ENCODE data around the gene APBA1.
A peak's percentile ranks its signal among the peaks of the same experiment; 100 is the strongest.

APBA1 gene

GRCh38 chr9:69671879-69672595 lies at the start of gene APBA1:
APBA1 (minus strand) TSS chr9:69672371.
- no peaks in the 10 kb centered on the region for H4K20me1 ChIP-seq
- peak within 1 kb of the TSS; percentile 83 for H3K27ac ChIP-seq
- H3K36me3 ChIP-seq = no peaks in the 10 kb centered on the region
- H3K27me3 ChIP-seq = no peaks in the 10 kb centered on the region
- no peaks in the 10 kb centered on the region for H3K9me3 ChIP-seq
- peak within 1 kb of the TSS; percentile 94 for H3K4me2 ChIP-seq
- TF ChIP-seq Cebpa-rat (IDR thresholded peaks at IDR 0.05) = no peak
- peaks cover 54% of the 10 kb centered on the region for H3K4me1 ChIP-seq
- H3K9ac ChIP-seq = peak within 1 kb of the TSS; percentile 85
- peak within 1 kb of the TSS; percentile 87 for H3K4me3 ChIP-seq

- no peaks in the 10 kb centered on the region for H3K27me3 ChIP-seq
- H3K4me2 ChIP-seq = no peak overlapping the region
- no peaks in the 10 kb centered on the region for H3K4me1 ChIP-seq
- H3K27ac ChIP-seq = no peak overlapping the region
- peaks cover 35% of the 10 kb centered on the region for H3K9me3 ChIP-seq
- H3K4me3 ChIP-seq = no peak overlapping the region
- H3K36me3 ChIP-seq = peaks cover 90% of the 10 kb centered on the region
- H3K9ac ChIP-seq = no peak overlapping the region
- H4K20me1 ChIP-seq = no peaks in the 10 kb centered on the region
- TF ChIP-seq Cebpa-rat (IDR thresholded peaks at IDR 0.05) = no peak
These were observed 47.8 kb upstream of the APBA1 start for GRCh38 chr9:69719983-69720382.

- no peak overlapping the region for H3K27ac ChIP-seq
- peaks cover 85% of the 10 kb centered on the region for H3K36me3 ChIP-seq
These were observed 47.2 kb upstream of the APBA1 start for GRCh38 chr9:69719367-69719766.

GRCh38 chr9:69718218-69718617 lies 46.0 kb upstream of the APBA1 start:
- Histone ChIP-seq H3K4me3 (no peak overlapping the region), H4K20me1 (no peaks in the 10 kb centered on the region), H3K36me3 (peaks cover 81% of the 10 kb centered on the region), H3K27me3 (no peaks in the 10 kb centered on the region), H3K4me2 (no peak overlapping the region), H3K9me3 (peaks cover 32% of the 10 kb centered on the region), H3K9ac (no peak overlapping the region), H3K4me1 (no peaks in the 10 kb centered on the region), H3K27ac (no peak overlapping the region)
- no peak for TF ChIP-seq Cebpa-rat (IDR thresholded peaks at IDR 0.05)

More at GRCh38 chr9:69719367-69719766, 47.2 kb upstream of the APBA1 start:
- Histone ChIP-seq H4K20me1 (no peaks in the 10 kb centered on the region), H3K27me3 (no peaks in the 10 kb centered on the region), H3K4me1 (no peaks in the 10 kb centered on the region), H3K4me3 (no peak overlapping the region), H3K9me3 (peaks cover 35% of the 10 kb centered on the region), H3K9ac (no peak overlapping the region), H3K4me2 (no peak overlapping the region)
- TF ChIP-seq Cebpa-rat (IDR thresholded peaks at IDR 0.05) = no peak

GRCh38 chr9:69715825-69716224 lies 43.7 kb upstream of the APBA1 start:
- no peaks in the 10 kb centered on the region for H4K20me1 ChIP-seq
- H3K27me3 ChIP-seq = no peaks in the 10 kb centered on the region
- no peak overlapping the region for H3K4me2 ChIP-seq
- no peak overlapping the region for H3K9ac ChIP-seq
- TF ChIP-seq Cebpa-rat (IDR thresholded peaks at IDR 0.05) = no peak
- peaks cover 72% of the 10 kb centered on the region for H3K36me3 ChIP-seq
- no peaks in the 10 kb centered on the region for H3K4me1 ChIP-seq
- no peak overlapping the region for H3K4me3 ChIP-seq
- no peak overlapping the region for H3K27ac ChIP-seq
- peaks cover 9% of the 10 kb centered on the region for H3K9me3 ChIP-seq

GRCh38 chr9:69715096-69715495 lies 42.9 kb upstream of the APBA1 start:
- Histone ChIP-seq H3K9ac (no peak overlapping the region), H3K36me3 (peaks cover 65% of the 10 kb centered on the region), H3K4me3 (no peak overlapping the region), H3K4me2 (no peak overlapping the region), H3K27me3 (no peaks in the 10 kb centered on the region), H3K4me1 (no peaks in the 10 kb centered on the region), H4K20me1 (no peaks in the 10 kb centered on the region), H3K9me3 (0 out of 2 replicates have a peak, but pooled peaks cover 2% of the 10 kb centered on the region), H3K27ac (no peak overlapping the region)
- TF ChIP-seq Cebpa-rat (IDR thresholded peaks at IDR 0.05) = no peak

- Histone ChIP-seq H3K27me3 (no peaks in the 10 kb centered on the region), H3K36me3 (no peaks in the 10 kb centered on the region), H3K4me2 (no peak overlapping the region), H3K27ac (no peak overlapping the region), H3K4me1 (peaks cover 5% of the 10 kb centered on the region; the same call in 1 of the 2 replicates), H3K9me3 (peaks cover 84% of the 10 kb centered on the region), H4K20me1 (no peaks in the 10 kb centered on the region), H3K4me3 (no peak overlapping the region), H3K9ac (no peak overlapping the region)
- no peak for TF ChIP-seq Cebpa-rat (IDR thresholded peaks at IDR 0.05)
These were observed 25.3 kb upstream of the APBA1 start for GRCh38 chr9:69697475-69697874.

GRCh38 chr9:69696802-69697201 lies 24.6 kb upstream of the APBA1 start:
- Histone ChIP-seq H3K4me3 (no peak overlapping the region), H4K20me1 (no peaks in the 10 kb centered on the region), H3K27ac (no peak overlapping the region), H3K27me3 (no peaks in the 10 kb centered on the region), H3K4me1 (peaks cover 12% of the 10 kb centered on the region), H3K36me3 (no peaks in the 10 kb centered on the region), H3K4me2 (no peak overlapping the region), H3K9me3 (peaks cover 82% of the 10 kb centered on the region), H3K9ac (no peak overlapping the region)
- no peak for TF ChIP-seq Cebpa-rat (IDR thresholded peaks at IDR 0.05)

GRCh38 chr9:69689991-69690538 lies 17.9 kb upstream of the APBA1 start:
- TF ChIP-seq Cebpa-rat (IDR thresholded peaks at IDR 0.05) = no peak
- H3K36me3 ChIP-seq = no peaks in the 10 kb centered on the region
- no peak overlapping the region for H3K4me3 ChIP-seq
- peak overlapping the region; percentile 28; the same call in 1 of the 2 replicates for H3K27ac ChIP-seq
- H3K4me2 ChIP-seq = peak overlapping the region; percentile 48
- no peaks in the 10 kb centered on the region for H3K27me3 ChIP-seq
- no peak overlapping the region for H3K9ac ChIP-seq
- peaks cover 37% of the 10 kb centered on the region for H3K4me1 ChIP-seq
- no peaks in the 10 kb centered on the region for H4K20me1 ChIP-seq
- H3K9me3 ChIP-seq = peaks cover 31% of the 10 kb centered on the region

GRCh38 chr9:69683927-69684326 lies 11.8 kb upstream of the APBA1 start:
- no peak for TF ChIP-seq Cebpa-rat (IDR thresholded peaks at IDR 0.05)
- H4K20me1 ChIP-seq = no peaks in the 10 kb centered on the region
- H3K4me2 ChIP-seq = no peak overlapping the region
- no peak overlapping the region for H3K4me3 ChIP-seq
- no peaks in the 10 kb centered on the region for H3K4me1 ChIP-seq
- H3K27ac ChIP-seq = no peak overlapping the region
- 0 out of 2 replicates have a peak, but pooled peaks cover 3% of the 10 kb centered on the region for H3K9me3 ChIP-seq
- H3K27me3 ChIP-seq = no peaks in the 10 kb centered on the region
- no peaks in the 10 kb centered on the region for H3K36me3 ChIP-seq
- H3K9ac ChIP-seq = no peak overlapping the region
